HS-5 (cell line): ENCODE results near the gene SIL1.

ENCODE experiments used
- DNase-seq: peaks from one replicate; pipeline ENCODE4 v3.0.0-alpha.2; 2012; ENCODE audit warnings: low read depth

The SIL1 gene

DNA sequence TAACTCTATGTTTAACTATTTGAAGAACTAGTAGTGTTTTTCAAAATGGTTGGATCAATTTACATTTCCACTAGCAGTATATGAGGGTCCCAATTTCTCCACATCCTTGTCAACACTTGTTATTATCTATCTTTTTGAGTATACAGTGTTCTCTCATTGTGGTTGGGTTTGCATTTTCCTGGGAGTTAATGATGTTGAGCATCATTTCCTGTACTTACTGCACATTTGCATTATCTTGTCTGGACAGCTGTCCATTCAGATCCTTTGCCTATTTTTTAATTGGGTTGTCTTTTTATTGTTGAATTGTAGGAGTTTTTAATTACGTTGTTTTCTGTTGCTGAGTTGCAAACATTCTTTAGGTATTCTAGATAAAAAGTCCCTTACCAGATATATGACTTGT is 219.6 kb downstream of the SIL1 start:
- DNase-seq, result no peak

DNA sequence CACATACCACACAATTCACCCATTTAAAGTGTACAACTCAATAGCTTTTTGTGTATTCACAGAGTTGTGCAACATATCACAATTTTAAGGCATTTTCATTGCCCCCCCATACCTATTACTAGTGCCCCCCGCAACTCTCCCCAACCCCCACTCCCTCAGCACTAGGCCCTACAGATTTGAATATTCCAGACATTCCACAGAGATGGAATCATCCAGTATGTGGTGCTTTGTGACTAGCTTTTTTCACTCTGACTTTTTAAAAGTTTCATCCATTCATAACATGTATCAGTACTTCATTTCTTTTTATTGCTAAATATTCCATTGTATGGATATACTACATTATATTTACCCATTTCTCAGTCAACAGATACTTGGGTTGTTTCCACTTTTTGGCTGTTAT is 220.1 kb downstream of the SIL1 start:
- no peak for DNase-seq

DNA sequence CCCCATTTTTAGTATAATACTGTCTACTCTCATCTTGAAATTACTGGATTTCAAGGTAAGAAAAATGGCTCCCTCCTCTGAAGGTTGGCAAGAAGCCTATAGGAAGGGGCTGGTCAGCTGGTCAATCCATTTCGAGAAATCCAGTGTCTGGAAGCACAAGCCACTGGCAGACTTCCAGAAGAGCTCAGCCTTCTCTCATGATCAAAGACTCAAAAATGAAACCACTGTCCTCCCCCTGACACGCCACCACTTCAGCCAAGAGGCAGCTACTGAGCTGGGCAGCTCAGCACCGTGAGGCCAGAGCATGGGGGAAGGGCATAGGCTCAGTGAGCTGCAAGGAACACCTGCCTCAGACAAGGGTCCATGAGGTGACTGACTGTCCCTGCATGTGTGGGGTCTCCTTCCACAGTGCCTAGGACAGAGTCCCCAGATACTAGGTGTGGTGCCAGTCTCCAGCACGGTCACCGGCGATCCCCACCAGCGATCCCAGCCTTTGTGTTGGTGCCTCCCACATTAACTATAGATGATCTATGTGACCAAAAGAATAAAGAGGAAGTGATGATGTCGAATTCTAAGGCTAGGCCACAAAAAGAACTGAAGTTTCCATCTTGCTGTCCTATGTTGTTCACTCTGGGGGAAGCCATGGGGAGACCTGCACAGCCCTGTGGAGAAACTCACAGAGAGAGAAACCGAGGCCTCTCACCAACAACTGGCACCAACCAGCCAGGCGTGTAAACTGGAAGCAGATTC is 222.9 kb downstream of the SIL1 start:
- no peak for DNase-seq

DNA sequence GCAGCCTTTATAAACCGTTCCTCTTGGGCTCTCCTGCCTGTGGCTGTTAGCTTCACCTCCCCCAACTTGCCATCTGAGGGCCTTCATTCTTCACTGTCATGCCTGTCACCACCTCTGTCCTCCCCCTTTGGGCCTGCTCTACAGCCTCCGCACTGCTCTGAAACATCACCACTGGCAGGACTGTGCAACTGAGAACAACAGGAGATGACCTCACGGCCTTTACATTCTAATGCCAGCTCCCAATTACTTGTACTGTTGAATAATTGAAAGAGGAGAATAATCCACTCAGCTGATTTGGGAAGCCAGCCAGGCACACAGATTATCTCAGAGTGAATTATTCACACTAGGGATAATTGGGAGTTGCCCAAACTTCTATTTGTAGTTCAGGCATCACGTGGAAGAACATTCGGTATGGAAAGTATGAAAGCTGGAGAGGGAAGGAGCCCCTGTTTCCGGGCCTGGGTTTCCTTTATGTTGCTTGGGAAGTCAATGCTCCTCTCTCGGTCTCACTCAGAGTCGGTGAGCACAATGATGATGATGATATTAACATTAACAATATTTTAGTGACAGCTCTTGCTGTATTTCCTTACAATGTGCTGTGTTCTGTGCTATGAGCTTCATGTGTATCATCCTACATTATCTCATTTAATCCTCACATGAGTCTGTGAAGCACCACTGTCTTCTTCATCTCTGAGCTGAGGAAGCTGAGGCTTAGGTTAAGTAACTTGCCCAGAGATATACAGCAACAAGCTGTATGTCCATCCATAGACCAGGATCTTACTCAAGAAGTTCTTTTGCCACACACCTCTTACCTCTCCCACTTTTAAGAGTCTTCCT is 223.7 kb downstream of the SIL1 start:
- no peak for DNase-seq

DNA sequence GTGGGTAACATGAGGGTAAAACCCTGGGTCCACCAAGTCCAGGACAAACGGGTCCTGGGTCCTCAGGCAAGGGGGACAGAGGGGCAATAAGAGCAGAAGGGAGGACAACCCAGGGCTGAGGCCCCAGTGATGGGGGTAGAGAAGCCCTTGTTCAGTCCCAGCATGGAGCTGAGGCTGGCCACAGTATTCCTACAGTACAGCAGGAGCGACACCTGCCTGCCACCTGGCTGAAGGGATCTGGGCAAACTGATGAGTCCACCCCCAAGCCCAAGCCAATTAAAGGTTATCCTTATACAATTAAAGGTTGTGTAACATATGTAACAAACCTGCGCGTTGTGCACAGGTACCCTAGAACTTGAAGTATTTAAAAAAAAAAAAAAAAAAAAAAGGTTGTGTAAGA is 225.3 kb downstream of the SIL1 start:
- no peak for DNase-seq

DNA sequence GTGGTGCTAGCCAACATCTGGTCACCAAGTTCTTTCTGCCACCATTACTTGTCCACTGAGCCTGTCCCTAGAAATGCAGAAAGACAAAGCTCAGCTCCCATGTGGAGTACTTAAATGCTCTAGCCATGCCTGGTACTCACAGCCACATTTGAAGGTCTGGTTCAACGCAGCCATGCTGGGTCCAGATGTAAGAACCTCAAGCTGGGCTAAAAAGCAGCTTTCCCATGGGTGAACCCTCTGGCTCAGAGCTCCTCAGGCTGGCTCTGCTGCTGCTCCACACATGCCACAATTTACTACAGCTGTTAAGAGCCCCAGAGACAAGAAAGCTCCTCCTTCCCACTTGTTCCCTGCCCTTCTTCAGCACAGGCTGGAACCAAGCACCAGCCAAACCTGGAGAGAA is 225.9 kb downstream of the SIL1 start:
- no peak for DNase-seq

DNA sequence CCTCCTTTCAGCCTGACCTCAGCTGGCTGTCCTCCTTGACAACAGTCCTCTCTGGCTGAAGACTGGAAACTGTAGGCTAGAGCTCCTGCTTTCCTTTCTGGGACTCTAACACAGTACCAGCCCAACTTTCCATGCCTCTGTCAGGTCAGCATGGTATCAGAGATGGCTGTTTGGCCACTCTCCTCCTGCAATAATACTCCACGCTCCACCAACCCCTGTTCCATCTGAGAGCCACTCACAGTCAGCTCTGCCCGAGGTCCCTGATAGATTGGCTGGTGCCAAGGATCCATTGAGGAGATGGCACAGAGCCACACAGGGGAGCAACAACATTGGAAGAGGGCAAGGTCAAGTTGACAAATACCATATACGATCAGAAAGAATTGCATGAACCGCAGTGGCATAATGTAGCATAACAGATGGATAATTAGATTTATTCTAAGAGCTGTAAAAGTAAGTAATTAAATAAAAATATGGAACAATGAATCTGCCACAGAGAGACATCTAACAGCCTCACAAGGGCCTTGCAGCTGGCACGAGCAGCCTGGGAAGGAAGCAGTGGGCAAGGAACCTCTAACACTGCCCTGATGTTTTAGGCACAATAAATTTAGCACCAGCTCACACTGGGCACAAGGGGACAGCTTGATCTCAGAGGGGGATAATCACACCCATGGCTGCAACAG is 228.7 kb downstream of the SIL1 start:
- no peak for DNase-seq

DNA sequence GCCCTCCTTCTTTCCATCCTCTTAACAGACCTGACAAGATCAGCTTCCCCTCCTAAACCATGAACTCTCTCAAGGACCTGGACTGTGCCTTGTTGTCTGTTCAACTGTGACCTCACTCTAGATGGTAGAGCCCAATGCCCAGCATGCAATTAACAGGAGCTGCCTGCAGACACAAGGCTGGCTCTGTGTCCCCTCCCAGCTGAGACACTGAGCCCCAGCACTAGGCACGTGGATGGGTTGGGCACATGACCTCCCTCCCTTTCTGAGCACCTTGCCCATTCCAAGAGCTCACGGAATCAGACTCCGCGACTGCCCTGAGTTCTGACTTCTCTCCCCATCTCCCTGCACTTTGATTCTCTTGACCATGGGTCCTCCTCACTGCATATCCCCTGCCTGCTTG is 229.6 kb downstream of the SIL1 start:
- DNase-seq, result no peak

DNA sequence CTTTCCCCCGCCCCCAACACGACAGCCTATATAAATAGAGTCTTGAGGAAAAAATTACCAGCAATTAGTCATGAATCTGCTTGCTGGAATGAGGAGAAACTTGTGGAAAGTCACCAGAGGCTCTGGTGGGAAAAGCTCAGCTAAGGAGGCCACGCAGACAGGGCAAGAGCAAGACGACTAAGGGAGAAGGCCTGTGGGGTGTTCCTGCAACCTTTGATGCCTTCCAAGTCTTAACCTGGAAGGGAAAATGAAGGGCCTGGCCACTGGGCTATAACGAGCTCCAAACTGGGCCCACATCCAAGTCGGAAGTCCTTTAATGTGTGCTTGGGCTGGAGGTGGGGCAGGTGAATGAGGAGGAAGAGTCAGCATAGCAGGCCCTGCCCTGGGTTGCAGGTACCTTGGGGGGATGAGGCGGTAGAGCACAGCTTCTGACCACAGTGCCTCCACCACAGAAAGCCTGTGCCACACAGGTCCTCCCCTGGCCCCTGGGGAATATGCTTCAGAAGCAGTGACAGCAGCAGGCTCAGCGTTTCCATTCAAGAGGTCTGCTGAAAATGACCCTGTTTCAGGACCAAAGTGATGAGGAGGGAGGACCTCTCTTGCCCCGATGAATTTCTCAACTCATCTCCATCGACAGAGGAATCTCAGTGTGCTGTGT is 230.2 kb downstream of the SIL1 start:
- no peak for DNase-seq

DNA sequence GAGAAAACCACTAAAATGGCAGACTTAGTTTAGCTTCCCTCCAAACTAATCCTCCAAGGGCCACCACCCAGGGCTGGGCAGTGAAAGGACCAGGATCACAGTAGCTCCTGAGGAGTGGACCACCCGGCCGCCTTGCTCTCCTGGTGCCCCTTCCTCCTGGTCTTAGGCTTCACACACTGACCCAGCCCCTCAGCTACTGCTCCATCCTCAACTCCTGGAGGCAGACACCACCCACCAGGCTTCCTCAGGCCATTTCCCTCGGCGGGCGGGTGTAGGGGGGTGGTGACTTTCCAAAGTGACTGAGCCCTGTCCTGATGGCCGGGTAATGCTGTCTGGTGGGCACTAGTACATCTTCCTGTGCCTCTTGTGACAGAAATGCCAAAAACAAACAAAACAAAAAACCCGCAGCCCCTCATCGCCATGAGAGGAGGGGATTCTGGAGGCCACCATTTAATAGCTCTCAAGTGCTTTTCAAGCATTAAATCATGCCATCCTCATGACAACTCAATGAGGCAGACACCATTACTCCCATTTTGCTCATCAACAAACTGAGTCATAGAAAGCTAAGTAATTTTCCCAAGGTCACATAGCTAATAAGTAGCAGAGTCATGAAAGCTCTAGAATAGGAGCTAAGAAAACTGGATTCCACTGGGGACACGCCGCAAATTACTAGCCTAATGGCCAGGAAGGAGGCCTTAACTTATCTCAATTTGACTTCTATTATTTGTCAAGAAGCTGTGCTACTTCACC is 231.8 kb downstream of the SIL1 start:
- DNase-seq, result no peak

DNA sequence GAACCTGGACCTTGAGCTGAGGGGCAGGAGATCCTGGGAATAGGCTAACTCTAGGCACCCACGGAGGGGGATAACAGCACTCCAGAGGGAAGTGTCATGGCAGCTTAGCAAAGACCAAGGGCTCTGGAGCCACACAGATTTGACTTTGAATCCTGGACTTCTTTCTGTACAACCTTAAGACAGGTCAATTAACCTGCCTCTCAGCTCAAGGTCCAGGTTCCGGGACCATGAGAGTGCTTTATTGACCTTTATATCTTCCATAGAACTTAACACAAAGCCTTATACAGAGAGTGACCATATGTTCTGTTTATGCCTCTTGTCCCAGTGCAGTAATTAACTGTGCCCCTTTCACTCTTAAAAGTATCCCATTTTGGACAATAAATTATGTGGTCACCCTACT is 232.5 kb downstream of the SIL1 start:
- no peak for DNase-seq

DNA sequence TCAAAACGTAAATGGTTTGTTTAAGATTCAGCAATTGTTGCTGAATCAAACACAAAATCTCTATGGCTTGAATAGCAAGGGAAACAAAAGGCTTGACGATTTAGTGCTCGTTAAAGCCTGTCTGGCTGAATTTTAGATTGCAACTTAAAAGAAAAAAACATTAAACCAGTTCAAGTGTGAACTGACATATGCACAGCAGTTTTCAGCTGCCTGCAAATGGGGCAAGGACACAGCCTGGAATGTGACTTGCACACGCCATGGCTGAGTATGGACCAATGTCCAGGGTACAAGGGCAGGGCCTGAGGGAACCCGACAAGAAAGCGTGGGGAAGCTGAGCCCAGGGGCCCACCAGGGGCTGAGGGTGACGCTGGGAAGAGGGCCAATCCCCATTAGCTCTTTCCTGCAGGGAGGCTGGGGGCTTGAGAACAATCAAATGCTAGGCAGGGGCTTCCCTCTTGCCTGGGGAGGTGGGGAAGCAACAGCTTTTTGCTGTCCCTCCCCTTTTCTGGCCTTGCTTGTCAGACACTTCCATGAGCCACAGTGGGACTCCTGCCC is 233.4 kb downstream of the SIL1 start:
- DNase-seq, result no peak

DNA sequence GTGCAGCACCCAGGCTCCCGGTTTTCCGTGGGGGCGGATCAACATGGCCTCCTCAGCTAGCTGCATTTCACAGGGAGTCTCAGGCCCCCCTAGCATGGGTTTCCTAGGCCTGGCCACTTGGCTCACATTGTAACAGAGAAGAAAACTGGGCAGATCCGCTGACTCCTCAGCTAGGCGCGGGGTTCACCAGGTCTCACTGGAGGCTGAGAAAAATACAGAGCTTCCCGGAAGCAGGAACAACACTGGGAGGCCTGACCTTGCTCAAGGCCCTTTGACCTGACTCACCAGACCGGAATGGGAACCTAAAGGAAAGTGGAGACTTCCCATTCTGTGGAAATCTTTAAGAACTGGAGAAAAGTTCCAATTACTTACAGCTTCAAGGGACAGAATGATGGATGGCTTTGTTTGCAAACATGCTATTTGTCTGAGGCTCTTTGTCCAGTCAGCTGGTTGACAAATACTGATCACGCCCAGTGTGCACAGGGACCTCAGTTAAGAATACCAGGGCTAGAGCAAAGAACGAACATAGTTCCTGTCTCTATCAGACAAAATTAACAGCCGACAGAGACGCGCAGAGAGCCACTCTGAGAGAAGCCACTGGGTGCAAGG is 234.3 kb downstream of the SIL1 start:
- no peak for DNase-seq

DNA sequence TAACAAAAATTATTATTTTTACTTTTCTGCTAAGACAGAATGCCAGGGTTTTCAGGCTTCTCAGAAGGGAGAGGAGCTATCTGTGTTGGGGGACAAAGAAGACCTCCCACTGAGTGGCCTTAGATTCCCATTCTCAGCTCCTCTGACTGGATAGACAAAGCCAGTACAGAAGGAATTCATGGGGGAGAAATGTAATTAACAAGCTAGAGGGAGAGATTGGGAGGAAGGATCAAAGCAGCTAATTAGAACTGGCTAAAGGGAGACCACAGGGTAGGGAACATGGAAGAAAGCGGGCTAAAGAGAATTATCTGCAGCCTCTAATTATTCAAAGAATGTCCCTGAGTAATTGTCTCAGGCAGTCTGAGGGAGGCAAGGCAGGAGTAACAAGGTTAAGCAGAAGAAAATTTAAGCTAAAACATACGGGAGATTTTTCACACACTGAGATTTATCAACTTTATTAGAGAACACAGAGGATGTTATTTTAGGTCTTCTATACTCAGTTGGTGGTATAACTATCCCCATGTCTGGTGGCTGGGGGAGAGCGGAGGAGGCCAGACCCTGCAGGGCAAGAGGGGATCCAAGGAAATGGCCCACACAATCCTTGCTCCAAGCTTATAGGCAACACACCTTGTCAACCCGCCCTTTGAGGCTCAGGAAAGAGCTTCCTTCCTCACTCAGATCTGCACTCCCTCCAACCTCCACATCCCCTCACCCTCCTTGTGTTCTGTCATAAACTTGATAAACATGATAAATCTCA is 235.4 kb downstream of the SIL1 start:
- no peak for DNase-seq

DNA sequence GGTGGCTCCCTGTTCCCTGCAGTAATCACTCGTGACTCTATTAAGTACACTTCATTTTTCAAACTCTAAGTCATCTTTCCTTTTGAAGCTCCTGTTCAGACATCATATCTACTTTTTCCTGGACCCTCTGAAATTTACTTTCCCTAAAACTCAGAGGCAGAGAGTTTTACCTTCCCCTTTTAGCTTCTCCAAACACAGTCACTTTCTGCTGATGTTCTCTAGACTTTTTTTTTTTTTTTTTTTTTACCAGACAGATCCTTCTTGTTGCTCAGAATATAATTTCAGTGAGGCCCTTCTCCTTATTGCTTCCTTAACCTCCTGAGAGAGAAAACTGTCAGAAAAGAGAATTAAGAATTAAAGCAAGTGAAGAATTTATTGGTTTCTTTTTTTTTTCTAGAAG is 236.4 kb downstream of the SIL1 start:
- no peak for DNase-seq

DNA sequence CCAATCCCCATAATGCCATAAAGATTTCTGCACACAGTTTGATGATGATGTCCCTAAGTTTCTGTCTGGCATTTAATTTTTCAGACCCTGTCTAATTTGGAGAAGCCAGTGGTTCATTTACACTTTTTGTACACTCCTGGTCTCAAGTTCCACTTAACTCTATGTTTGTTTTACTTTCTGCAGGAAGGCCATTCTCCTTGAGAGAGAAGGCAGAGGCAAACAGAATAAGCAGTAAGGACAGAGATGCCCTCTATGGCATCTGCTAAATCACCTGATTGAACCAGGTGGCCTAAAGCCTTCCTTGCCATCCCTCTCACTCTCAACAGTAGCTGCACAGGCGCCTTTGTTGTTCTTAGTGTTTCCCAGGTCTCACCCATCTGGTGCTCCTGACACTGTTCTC is 236.9 kb downstream of the SIL1 start:
- no peak for DNase-seq

DNA sequence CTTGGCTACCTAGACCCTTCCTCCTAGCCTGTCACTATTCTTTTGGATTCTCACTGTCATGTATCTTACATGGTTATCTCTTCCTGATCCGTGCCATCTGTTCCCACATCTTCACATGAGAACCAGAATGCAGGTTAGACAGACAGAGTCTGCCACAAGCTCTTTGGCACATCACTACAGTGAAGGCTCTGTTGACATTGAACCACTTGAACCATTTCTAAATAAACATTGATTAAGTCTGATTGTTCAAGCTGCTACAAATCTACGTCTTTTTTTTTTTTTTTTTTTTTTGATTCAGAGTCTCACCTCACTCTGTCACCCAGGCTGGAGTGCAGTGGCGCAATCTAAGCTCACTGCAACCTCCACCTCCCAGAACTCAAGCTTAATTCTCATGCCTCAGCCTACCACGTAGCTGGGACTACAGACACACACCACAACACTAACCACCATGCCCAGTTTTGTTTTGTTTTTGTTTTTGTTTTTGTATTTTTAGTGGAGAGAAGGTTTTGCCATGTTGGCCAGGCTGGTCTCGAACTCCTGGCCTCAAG is 237.9 kb downstream of the SIL1 start:
- DNase-seq, result no peak

DNA sequence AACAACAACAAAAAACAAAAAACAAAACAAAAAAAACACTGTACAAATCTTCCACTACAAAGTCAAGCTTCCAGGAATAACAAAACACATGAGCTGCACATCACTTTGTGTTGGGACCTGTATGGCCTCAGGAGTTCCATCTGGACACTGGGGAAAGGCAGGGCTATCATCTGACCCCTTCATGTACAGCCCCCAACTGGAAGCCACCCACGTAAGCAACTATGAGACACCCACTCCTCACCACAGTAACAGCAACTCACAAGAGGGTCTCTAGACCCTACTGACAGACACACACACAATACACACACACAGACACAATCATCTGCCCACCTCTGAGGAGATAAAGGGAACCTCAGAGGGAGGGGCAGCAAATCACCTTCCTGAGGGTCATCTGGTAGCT is 241.4 kb downstream of the SIL1 start:
- DNase-seq, result no peak

DNA sequence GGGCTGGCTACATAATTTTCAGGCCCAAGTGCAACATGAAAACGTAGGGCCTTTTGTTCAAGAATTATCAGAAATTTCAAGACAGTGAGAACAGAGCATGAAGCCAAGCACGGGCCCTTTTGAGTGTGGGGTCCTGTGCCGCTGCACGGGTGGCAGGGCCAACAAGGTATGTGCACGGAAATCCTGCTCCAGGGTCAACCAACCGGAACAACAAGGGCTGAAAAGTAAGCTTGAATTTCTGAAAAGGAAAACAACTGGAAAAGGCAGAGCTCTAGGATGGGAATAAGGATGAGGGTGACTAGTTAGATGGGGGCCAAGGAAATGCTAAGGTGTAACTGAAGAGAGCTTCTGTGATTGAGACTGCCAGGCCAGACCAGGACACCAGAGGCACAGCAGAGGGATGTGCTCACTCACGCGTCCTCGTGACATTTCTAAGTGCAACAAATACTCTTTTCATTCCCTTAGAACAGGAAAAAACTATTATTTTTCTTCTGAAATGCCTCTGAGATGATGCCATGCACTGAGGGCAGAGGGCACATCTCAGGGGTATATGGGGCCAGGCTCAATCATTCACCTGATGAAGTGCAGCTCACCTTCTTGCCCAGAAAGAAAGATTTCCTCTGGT is 242.4 kb downstream of the SIL1 start:
- no peak for DNase-seq
